ENCODE results near the gene ARTN.
A peak's percentile ranks its signal among the peaks of the same experiment; 100 is the strongest.

ARTN gene

GRCh38 chr1:43919906-43920305 is 13.7 kb upstream of the ARTN start:
- no peak for DNase-seq
- intact Hi-C loops (cut with DNase I): no loop called here

GRCh38 chr1:43921022-43921421 is 12.6 kb upstream of the ARTN start:
- no peak for DNase-seq
- intact Hi-C loops (cut with DNase I): no loop called here

GRCh38 chr1:43924516-43924915 is 9.1 kb upstream of the ARTN start:
- intact Hi-C loops (cut with DNase I): no loop called here
- no peak for DNase-seq

GRCh38 chr1:43925846-43926245 is 7.8 kb upstream of the ARTN start:
- DNase-seq: no peak
- intact Hi-C loops (cut with DNase I): loop anchor here (5.0 kb wide), 1 partner anchor 324 kb away; no protein-coding TSS in a partner anchor

GRCh38 chr1:43930168-43930948 is 3.2 kb upstream of the ARTN start:
- intact Hi-C loops (cut with DNase I): loop anchor here (5.0 to 10.0 kb wide), 3 partner anchors 104 to 406 kb away; partner anchors contain the start of gene SLC6A9
- DNase-seq: peak in 6 of 42 donors; percentile 37 to 53 (median 44)

DNA sequence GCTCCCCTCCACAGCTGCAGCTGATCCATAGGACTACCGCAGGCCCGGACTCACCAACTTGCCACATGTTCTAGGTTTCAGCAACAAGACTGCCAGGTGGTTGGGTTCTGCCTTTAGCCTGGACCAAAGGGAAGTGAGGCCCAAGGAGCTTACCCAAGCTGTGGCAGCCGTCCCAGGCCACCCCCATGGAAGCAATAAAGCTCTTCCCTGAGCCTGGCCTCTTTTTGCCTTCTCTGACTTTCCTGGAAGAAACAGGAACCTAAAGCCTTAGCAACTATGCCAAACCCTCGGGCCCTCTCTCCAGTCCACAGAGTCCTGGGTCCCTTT is 2.7 kb upstream of the ARTN start:
- DNase-seq: no peak
- intact Hi-C loops (cut with DNase I): loop anchor here (5.0 to 10.0 kb wide), 3 partner anchors 104 to 406 kb away; partner anchors contain the start of gene SLC6A9

DNA sequence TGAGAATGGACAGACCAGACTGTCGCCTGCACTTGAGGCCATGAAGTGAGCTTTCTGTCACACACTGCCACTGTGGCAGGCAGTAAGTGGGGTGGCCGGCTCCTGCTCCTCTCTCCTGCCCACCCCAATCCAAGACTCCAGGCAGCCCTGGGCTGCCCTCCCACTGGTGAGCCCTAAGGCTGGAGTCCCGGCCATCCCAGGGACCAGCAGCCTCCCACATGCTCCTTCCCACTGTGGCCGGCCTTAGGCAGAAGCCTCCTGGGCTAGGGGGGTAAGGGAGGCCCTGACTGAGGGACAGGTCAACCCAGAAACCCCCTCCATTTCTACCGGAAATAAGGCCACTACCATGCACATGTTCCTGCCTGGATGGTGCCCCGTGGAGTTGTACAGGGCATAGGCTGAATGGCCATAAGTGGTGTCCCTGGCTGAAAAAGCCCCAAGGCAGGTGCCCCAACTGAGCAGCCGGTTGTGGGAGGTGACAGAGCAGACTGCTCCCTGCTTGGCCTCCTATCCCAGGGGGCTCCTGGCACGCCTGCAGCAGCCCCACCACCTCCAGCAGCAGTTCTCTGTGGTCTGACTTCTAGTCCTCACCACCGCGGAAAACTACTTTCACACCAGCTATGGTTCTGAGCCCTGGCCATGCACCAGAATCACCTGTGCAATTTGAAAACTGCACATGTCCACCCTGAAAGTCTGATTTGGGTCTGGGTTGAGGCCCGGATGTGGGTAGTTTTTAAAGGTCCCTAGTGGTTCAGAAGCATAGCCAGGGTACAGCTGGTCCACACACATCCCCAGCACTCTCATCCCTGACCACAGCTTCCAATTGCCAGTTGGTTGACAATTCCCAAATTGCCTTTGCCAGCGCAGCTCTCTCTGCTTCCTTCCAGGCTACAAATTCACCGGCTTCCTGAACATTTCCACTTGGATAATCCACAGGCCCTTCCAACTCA is 1.6 kb upstream of the ARTN start:
- no peak for DNase-seq
- intact Hi-C loops (cut with DNase I): loop anchor here (5.0 to 10.0 kb wide), 3 partner anchors 103 to 407 kb away; partner anchors contain the start of gene SLC6A9

- no peak for DNase-seq
- intact Hi-C loops (cut with DNase I): loop anchor here (5.0 to 10.0 kb wide), 3 partner anchors 102 to 408 kb away; partner anchors contain the start of gene SLC6A9
These were observed 715 bp upstream of the ARTN start for GRCh38 chr1:43932786-43933385.

GRCh38 chr1:43934101-43934985 is 742 bp downstream of the ARTN start:
- intact Hi-C loops (cut with DNase I): loop anchor here (5.0 to 10.0 kb wide), 3 partner anchors 100 to 410 kb away; partner anchors contain the start of gene SLC6A9
- peak in 40 of 42 donors; percentile 46 to 89 (median 70) for DNase-seq

DNA sequence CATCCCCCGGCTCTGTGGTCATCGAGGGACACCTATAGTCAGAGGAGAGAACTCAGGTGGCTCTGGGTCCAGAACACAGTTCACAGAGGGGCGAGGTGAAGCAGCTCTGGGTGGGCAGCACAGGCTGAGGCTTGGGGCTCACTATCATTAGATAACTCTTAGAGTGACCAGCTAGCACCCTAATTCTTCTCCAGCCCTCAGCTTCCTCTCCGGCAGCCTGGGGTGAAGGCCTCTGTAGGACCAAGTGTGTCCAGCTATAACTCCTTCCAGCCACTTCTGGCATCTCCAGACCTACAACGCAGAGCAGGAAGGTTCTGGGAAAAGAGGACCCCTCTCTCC is 1.4 kb downstream of the ARTN start:
- DNase-seq: no peak
- intact Hi-C loops (cut with DNase I): loop anchor here (5.0 to 10.0 kb wide), 3 partner anchors 100 to 410 kb away; partner anchors contain the start of gene SLC6A9

- intact Hi-C loops (cut with DNase I): loop anchor here (10.0 kb wide), 2 partner anchors 99 to 411 kb away; partner anchors contain the start of gene SLC6A9
- DNase-seq: peak in 2 of 42 donors; percentile 14 to 23
These were observed 2.3 kb downstream of the ARTN start for GRCh38 chr1:43935711-43936427.

DNA sequence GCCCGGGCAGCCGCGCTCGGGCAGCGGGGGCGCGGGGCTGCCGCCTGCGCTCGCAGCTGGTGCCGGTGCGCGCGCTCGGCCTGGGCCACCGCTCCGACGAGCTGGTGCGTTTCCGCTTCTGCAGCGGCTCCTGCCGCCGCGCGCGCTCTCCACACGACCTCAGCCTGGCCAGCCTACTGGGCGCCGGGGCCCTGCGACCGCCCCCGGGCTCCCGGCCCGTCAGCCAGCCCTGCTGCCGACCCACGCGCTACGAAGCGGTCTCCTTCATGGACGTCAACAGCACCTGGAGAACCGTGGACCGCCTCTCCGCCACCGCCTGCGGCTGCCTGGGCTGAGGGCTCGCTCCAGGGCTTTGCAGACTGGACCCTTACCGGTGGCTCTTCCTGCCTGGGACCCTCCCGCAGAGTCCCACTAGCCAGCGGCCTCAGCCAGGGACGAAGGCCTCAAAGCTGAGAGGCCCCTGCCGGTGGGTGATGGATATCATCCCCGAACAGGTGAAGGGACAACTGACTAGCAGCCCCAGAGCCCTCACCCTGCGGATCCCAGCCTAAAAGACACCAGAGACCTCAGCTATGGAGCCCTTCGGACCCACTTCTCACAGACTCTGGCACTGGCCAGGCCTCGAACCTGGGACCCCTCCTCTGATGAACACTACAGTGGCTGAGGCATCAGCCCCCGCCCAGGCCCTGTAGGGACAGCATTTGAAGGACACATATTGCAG is 3.0 kb downstream of the ARTN start:
- DNase-seq: peak in 21 of 42 donors; percentile 23 to 67 (median 54)
- intact Hi-C loops (cut with DNase I): loop anchor here (10.0 kb wide), 2 partner anchors 98 to 412 kb away; partner anchors contain the start of gene SLC6A9

- intact Hi-C loops (cut with DNase I): loop anchor here (10.0 kb wide), 2 partner anchors 97 to 413 kb away; partner anchors contain the start of gene SLC6A9
- DNase-seq: no peak
These were observed 3.7 kb downstream of the ARTN start for GRCh38 chr1:43937179-43937865.

DNA sequence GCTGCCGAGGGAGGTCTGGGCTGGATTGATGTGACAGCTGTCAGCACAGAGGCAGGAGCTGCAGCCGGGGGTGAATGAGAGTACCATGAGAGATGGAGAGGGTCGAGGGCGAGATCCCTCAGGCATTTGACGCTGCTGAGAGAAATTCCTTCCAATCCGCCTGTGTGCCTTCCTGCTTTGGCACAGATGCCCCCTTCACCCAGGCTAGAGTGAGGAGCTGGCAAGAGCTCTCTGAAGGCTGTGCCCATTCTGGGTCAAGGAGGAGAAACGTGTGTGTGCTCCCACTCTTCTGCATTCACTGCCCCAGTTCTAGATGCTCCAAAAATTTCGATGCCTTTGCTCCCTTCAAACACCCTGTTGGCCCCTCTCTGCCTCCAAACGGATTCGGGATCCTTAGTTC is 4.8 kb downstream of the ARTN start:
- intact Hi-C loops (cut with DNase I): loop anchor here (10.0 kb wide), 2 partner anchors 96 to 414 kb away; partner anchors contain the start of gene SLC6A9

DNA sequence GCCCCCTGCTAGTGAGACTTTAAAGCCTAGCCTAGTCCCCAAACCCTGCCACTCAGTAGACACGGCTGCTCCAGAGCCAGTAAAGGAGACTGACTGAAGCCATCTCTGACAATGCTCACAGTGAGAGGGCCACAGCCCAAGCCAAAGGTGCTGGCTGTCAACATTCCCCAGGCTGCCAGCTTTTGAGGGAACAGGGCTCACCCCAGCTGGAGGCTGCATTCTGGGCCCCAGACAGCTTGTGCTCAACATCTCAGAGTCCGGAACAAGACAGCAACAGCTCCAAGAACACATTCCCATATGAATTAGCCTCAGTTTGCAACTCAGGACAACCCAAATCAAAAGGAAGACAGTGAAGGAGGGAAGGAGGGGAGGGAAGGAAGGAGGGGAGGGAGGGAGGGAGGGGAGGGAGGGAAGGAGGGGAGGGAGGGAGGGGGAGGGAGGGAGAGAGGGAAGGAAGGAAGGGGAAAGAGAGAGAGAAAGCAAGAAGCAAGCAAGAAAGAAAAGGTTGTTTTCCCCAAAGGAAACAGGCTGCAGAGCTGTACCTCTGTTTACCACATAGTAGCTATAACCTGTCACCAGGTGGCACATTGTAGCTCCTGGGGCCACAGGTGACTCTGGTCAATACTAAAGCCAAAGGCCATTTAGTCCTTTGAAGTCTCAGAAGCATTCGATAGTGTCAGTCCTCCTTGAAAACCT is 5.4 kb downstream of the ARTN start:
- DNase-seq: peak in 7 of 42 donors; percentile 22 to 63 (median 48)
- intact Hi-C loops (cut with DNase I): loop anchor here (10.0 kb wide), 2 partner anchors 96 to 414 kb away; partner anchors contain the start of gene SLC6A9

More for the DNA sequence above, 4.8 kb downstream of the ARTN start:
- DNase-seq: no peak

Data from head of caudate nucleus (tissue), 42 donors.